CD4-positive, alpha-beta T cell treated with Interleukin-21 for 1 hour (primary cell): Measurements from ENCODE around the gene STK39.

Experiments used
- DNase-seq: peaks from one replicate; pipeline ENCODE4 v3.0.0-alpha.2; 2020

STK39 gene

DNA sequence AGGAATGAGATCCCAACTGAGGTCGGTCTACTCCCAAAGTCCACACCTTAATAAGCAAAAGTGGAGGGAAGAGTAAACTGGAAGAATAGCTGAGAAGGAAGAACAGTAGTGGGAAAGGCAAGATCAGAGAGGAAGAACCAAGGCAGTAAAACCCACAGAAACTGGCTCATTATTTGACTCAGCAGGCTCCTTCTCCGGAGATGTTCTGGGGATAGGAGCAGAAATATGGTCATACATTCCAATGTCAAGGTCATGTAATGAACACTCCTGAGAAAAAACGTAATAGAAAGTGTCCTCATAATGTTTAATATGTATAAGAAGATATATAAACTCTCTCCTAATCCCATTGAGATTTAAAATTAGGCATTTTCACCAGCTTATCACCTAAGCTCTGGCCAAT, 39.5 kb downstream of the STK39 start:
- no peak for DNase-seq

DNA sequence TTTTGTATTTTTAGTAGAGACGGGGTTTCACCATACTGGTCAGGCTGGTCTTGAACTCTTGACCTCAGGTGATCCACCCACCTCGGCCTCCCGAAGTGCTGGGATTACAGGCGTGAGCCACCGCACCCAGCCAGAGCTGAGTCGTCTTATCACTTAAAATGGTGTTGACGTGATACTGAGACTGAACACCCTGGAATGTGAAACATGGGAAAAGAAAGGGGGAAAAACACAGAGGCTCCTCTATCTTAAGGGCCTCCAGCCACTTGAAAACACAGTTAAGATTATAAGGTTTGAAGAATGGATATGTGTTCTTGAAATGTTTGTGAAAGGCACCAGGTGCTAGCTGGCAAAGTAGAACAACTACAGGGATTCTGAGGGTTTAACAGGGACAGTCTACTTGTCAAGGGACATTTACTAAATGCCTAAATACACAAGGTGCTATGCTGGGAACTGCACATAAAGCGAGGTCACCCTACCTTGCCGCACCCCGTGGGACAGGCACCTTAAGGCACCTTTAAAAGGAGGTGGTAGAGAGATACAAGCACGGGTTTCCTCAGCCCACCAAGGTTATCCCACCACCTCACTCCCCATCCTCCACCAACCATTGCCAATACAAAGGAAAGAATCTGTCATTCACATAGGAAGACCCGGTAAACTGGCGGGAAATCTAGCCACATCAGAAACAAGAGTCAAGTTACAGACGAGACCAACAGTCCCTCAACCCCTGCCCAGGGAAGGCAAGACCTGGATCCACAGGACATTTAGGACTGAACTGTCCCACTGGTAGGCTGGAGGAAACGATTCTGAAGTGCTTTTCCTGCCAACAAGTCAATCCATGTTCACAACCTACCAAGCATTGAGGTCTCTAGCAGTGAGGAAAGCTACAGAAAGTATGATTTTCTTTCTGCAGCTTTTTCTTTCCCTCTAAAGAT, 43.4 kb downstream of the STK39 start:
- DNase-seq = no peak

DNA sequence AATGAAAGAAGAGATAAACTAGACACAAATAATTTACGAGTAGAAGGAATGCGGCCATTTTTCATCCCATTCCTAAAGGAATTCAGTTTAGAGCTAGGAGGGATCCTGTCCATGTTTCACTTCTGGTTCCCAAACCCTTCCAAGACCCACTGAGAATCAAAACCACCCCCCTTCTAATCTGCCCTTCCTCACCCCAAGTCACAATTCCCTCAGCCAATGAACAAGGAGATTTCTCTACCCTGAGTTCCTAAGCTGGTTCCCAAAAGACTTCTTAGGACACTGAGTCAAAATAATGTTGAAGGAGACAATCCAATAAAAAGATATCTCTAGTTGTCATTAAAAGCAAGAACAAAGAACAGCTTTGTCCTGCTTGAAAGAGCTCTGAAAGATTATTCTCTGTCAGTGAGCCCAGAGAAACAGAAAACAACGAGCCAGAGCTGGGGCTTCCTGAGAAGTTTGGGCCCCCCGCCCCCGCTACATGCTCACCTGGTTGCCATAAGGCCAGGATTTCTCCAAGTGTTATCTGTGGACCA, 45.7 kb downstream of the STK39 start:
- DNase-seq = no peak

DNA sequence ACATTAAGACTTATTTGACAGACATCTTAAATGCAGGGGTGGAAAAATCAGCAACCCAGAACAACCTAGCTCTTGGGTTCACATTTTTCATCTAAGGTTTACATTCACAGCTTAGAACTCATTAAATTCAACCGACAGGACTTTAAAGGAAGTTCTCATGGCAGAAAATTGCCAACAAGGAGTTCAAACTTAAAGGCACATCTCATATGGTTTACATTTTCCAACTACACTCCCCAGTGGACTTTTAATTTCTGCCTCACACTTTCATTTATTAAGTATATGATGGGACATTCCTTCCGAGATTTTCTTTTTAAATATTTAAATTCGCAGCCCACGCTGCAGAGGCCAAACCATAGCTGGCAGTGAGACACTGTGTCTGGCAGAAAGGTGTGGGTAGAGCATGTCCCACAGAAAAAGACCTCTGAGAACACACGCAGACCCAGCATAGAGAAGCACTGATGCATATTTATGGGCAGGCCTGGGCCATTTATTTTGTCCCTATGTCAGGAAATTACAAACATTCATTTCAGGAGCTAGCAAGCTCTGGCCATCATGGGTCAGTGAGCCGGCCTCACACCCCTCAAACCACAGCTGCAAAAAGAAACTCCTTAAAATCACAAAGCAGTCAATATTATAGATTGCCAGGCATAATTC, 46.3 kb downstream of the STK39 start:
- DNase-seq = no peak

DNA sequence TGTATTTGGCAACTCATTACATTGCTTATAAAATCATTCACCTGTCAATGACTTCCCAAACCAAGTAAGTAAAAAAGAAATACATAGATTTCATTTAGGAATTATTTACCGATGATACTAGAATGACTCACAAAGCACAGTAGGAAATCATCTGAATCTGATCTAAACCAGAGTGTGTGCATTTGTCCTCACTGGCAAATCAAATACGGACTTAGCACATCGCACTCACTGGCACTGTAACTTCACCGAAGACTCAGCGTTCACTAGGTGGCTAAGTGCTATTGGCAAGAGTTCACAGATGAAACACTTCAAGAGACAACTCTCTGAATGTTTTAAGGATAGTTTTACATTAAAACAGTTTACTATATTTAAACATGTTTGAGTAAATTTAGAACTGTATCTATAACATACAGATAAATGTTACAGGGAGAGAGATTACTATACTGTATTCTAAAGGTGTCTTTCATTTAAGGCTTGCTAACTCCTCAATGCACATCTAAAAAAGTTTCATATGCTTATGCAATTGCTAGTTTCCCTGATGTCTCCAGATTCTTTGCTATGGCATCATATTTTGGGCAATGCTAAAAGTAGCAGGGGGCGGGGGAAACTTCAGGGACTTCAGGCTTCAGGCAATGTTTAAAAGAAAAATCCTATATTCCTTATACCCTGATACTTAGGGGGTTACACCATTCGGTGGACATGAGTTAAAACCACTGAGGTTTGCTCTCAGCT, 48.8 kb downstream of the STK39 start:
- DNase-seq = no peak

DNA sequence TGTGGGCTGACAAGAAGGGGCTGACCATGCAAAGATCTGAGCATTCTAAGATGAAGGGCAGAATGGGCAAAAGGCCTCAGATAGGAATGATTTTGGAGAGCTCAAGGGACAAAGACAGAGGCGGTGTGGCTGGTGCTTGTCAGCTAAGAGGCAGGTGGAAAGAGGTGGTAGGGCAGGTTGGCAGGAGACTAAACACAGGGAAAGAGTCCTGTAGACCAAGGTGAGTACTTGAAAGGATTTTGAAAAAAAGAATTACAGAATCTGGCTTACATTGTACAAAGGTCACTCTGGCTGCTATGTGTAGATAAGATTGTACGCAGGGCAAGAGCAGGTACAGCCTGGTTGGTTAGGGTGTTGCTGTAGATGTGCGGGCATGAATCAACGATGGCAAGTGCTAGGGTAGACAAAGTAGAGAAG, 50.6 kb downstream of the STK39 start:
- DNase-seq = no peak

DNA sequence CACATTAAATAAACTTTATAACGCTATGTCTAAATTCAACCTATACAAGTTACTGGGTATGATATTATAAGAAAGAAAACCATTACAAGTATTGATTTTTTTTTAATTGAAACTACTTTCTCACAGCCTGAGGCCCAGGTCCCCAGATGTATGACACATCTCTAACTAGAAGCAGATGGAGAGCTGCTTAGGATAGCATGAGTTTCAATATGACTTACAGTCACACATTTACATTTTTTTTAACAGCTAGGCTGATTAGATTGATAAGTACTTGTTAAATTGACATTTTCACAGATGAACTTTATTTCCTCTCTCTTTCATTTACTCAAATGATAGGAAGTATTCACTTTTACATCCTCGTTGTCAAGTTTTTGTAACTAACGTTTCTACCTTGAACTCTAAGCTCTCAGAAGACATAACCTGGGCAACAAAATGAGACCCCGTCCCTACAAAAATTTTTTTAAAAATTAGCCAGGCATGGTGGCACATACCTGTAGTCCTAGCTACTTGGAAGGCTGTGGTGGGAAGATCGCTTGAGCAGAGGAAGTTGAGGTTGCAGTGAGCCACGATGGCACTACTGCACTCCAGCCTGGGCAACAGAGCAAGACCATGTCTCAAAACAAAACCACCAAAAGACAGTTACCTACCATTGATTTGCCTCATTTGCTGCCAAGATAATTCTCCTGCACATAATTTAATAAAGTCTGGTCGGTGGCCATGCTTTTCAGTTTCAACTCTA, 52.4 kb downstream of the STK39 start:
- DNase-seq = peak; percentile 40

DNA sequence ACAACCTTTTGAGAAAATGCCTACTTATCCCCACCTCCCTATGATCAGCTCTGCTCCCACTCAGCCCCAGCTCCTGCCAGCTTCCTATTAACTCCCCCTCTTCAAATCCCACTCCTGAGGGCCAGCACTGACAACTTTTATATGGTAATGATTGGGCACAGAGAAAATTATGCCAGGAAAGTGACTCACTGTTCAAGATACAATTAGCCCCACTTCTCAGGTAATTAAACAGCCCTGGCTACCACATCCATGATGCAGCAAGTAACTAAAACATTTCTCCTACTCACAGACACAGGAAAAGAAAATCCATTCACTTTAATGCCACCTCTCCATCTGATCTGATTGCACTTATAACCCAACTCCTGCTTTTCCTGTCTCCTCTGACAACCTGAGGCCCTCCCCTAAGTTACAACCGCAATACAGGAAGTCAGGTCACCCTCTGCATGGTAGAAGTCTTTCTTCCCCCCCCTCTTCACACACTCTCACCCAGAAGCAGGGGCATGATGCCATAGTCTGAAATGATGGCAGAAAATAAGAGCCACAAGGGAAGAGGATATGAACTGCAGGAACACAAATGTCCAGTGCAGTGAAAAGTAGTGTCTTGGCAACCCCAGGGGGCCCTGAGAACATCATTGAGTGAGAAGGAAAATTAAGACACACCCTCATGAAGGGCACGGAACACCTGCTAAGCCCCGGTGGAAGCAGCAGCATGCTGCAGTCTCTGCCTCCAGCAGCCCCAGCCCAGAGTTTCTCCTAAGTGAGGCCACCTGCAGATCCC, 54.4 kb downstream of the STK39 start:
- DNase-seq = peak; percentile 66

DNA sequence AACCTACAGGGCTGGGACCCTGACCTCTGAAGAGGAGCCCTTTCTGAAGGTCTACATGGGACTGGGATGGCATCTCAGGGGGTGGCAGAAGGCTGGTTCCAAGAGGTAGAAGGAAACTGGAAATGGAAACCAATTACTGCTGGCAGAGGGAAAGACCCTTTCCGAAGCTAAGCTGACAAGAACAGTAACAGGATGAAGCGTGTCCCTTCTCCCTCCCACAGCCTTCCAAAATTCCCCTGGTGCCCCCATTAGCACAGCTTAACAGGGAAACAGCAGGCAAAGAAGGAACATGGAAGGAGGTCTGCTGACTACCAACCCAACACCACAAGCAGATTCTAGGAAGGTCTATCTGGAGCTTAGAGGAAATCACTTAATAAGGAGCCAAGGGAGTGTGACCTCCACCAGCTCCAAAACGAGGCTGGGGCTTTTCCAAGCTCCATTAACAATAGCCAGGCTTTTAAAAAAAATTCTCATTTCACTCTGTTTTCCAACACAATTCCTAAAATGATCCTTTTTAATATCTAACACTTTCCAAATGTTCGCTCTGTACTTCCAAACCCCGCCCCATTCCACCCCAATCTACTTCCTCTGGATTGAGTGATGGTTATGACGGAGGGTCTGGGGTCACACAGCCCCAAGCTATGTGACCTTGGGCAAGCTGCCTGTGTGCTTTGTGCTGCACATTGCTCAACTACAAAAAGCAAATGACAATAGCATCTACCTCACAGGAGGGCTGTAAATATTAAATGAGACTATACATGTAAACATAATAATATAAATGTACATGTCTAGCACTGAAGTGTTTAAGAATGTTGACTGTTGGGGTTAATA, 55.2 kb downstream of the STK39 start:
- no peak for DNase-seq

DNA sequence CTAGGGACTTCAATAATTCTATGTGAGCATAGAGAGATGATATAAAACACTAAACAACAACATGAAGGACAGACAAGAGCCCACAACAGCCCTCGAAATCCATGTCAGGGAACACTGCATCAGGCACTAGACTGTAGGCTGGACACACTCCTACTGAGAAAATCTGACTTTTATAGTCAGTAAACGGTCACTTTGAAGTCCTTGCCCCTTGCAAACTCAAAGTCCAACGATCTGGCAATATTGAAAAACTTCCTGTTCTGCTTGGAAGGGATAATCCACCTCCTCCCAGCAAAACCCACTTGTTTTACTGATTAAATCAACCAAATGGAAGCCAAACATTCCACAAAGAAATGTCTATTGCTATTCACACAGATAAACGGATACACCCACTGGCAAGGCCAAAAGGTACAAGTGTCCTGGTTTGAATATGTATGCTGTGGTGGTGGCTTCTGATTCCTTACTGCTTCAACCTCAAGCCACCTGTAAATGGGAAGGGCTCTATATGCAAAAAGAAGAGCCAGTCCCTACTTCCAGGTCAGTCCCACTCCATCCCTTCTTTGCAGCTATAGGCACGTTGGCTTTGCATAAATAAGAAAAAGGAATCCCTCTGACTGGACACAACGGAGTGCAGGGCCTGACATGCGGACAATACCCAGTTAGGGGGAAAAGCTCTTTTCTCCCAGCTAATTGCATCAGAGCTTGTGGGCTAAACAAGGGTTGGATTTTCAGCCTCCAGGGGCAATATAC, 56.6 kb downstream of the STK39 start:
- no peak for DNase-seq

DNA sequence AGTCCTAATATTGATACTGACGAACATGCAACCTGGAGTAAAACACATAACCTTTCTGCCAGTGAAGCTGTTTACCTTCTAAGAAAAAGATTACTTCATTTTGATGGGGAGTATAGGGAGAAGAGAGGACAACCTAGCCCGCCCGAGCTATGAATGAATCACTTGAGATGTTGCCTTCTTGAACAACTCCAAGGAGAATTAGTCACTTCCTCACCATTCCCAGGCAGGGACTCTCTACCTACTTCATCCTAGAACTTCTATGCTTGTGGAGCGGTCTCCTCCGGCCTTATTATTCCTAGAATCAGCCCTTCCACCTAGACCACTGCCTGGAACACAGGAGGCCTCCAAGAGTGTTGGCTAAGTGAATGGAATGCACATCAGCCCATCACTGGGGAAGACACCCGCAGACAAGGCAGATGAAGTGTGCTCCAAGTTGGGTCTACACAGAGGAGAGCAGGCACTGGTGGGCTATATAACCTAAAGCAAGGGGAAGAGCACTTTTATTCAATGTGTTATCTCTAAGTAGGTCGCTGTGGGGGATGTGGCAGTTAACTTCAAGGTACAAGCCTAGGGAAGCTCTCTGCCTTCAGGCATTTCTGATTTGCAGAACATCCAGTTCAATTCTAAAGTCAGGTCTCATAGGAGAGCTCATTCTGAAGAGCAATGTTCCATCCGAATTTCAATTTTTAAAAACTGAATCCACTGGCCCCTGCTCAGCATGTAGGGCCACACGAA, 57.4 kb downstream of the STK39 start:
- DNase-seq = no peak

DNA sequence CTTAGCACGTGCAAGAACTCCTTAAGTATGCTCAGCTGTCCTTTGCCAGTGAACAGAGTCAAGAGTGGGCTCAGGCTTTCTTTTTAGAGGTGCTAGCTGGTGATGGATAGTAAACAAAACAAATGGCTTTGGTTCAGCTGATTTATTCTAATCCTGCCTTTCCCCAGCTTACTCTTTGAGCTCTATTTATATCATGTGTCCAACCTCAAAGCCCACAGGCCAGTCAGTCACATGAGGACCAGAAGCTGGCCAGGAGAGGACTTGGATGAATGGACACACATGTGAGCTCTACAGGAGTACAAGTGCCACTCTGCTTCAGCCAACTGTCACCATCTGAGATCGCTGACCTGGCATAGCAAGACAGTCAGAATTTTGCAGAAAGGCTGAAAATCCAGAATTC, 59.4 kb downstream of the STK39 start:
- no peak for DNase-seq

DNA sequence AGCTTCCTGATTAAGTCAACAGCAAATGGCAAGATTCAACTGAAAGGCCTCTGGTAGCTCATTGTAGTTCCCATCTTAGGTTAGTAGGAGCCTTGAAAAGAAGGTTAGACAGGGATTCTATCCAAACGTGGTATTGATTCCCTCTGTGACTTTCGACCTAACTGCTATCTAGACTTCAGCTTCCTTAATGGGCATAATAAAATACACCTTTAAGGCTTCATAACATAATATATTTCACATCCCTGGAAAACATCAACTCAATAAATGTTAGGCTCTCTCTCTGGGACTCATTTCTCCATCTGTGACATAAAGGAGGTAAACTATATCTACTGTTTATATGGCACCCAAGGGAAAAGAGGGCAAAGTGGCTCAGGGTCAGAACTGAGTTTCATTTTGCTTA, 60.9 kb downstream of the STK39 start:
- DNase-seq = no peak

DNA sequence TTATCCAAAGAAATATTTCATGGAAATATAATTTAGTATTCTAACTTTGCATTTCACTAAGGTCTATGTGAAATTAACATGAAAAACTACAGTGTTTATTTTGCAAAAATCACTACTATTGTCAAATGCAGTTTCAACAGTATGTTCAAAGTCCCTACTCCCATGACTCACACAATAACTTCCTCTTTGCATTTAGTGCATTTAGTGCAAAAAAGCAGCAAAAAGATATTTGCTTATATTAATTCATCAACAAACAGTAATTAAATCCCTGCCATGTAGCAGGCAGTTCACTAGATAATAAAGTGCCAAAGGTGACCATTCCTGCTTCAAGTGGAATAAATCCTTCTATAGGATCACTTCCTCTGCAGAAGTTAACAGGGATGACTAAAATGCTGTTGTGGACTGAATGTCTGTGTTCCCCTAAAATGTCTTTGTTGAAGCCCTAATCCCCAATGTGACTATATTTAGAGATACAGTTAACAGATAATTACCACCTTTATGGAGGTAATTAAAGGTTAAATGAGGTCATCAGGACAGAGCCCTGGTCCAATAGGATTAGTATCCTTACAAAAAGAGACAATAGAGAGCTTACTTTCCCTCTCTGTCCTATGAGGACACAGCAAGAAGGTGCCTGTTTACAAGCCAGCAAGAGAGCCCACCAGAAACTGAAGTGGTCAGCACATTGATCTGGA, 61.7 kb downstream of the STK39 start:
- DNase-seq = no peak

DNA sequence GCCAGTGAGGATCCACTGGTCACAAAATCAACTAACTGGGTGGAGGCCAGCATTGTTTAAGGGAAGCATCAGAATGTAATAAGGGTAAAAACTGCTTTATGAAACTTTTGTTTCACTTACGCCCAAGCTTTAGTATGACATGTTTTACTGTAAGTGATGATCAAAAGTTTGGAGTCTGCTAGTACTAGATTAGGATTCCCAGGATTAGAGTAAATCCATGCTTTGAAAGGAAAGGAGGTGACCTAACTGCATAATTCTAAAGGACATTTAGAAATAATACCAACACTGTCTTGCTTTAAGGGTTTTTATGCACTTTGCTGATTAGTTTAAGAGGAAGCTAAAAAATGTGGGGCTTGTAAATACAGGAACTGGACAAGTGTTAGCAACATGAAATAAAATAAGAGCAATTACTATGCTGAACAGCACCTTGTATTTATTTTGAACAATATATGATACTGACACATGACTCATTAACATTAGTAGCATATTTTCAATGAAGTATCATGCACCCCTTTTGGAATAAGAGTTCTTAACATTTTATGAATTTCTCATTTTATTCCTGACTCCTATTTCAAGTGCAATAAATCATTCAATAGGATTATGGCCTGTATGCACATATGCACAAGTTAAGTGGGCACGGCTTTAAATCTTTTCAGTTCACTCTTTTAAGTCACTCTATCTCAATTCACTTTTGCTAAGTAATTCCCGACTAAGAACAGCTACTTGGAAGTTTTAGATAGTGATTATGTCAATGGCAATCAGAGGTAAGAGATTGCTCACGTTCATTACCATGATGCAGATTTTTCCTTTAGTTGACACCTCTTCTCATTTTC, 62.5 kb downstream of the STK39 start:
- no peak for DNase-seq

DNA sequence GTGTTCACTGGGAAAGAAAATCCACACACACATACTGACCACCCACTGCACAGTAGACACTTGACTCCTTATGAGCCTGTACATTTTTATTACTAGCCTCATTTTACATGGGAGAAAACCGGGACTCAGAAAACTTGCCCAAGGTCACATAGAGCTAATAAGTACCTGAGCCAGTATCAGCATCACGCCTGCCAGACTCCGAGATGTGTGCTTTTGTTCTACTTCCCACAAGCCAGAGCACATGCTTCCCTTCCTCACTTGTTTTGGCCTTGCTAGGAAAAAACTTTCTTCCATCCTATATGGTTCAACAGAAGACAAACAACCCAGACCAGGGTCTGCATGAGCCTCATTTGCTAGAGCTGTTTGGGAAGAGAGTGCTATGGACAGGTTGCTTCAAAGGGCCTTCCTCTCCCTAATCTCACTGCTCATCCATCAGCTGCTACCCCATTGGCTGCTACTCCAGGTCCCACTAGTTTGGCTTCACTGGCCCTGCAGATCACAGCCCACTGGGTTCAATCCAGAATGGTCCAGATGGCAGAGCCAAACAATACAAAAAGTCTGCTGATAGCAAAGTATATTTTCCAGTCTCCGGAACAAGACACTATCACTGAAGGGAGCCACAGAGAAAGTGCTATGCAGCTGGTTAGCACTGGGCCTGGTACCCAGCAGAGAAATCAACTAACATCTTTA, 63.9 kb downstream of the STK39 start:
- DNase-seq = no peak

DNA sequence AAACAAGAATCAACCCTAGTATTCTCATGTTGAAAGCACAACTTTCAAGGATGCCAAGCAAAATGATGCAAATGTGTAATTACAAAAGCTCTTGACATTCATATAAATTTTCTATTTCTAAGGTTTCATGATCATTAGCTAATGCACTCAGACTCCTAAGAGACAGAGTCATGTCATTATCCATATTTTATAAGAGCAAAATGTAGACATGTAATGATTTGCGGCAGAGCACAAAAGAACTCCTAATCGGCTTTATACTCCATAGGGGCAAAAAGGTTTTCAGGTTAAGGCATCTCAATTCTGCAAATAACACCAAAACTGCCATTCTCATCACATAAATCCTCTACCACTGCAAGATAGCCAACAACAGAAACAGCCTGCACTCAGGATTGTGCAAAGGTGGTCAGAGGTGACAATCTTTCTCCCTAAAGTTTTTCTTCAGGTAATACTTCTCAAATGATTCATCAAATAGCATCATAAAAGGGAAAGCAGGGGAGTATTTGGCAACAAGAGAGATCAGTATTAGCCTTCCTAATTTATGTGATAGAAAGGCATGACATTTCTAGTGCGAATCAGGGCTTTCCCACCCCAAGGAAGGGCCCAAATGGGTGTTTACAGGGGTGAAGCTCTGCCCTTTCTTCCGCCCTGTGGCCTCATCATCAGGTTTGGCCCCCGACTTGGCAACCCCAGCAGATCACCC, 64.7 kb downstream of the STK39 start:
- DNase-seq = no peak
